ENCODE data around the gene ANKRD13C. TPM values are rescaled to one million over a fixed set of nuclear protein-coding genes. Genes with fewer than 3 reads are reported as not detected.

ANKRD13C gene
- total and polyA plus RNA-seq, 4 donors = 8.7 to 52.8 (median 13.7) TPM

DNA sequence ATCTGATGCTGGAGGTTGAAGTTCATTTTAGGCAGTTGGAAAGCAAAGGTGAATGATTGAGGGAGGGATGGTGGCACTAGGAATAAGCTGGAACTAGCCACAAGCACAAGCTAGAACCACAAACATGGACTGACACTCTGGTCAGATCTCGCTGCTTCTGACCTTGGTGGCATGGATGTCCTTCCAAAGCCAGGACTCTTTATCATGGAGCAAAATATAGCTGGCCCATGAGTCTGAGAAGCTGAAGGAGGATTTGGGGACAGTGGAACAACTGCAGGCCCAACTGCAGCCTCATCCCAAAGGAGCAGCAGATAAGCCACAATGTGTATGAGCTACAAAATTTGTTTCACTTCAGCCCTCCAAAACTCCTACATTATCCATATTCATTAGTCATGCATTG lies 97.9 kb downstream of the ANKRD13C start:
- Histone ChIP-seq H3K9me3 (ENCODE audit: control insufficient read depth in 4 of 4, insufficient read depth in 3 of 4, low read length in 3 of 4) (no peaks in the 10 kb centered on the region), H3K4me1 (ENCODE audit: control insufficient read depth in 5 of 5, insufficient read depth in 5 of 5, low read length in 5 of 5) (no peaks in the 10 kb centered on the region), H3K27me3 (ENCODE audit: control insufficient read depth in 3 of 3, insufficient read depth in 3 of 3, low read length in 2 of 3) (no peaks in the 10 kb centered on the region), H3K4me3 (no peak overlapping the region), H3K27ac (ENCODE audit: low read depth in 1 of 2, low read length in 1 of 2) (no peak overlapping the region), H3K9ac (ENCODE audit: insufficient read depth in 1 of 2, low read length in 2 of 2) (no peak overlapping the region), H3K36me3 (ENCODE audit: control insufficient read depth in 4 of 4, insufficient read depth in 4 of 4, low read length in 4 of 4) (peaks cover 2 to 6% (median 3%) of the 10 kb centered on the region in 4 donors)
- DNase-seq (no peak), ATAC-seq (ENCODE audit: insufficient read depth, low FRiP score) (no peak)
- 95% methylated on average over 1 of the region's 1 CpG for WGBS, 2 donors
- TF ChIP-seq, protein P1, sequence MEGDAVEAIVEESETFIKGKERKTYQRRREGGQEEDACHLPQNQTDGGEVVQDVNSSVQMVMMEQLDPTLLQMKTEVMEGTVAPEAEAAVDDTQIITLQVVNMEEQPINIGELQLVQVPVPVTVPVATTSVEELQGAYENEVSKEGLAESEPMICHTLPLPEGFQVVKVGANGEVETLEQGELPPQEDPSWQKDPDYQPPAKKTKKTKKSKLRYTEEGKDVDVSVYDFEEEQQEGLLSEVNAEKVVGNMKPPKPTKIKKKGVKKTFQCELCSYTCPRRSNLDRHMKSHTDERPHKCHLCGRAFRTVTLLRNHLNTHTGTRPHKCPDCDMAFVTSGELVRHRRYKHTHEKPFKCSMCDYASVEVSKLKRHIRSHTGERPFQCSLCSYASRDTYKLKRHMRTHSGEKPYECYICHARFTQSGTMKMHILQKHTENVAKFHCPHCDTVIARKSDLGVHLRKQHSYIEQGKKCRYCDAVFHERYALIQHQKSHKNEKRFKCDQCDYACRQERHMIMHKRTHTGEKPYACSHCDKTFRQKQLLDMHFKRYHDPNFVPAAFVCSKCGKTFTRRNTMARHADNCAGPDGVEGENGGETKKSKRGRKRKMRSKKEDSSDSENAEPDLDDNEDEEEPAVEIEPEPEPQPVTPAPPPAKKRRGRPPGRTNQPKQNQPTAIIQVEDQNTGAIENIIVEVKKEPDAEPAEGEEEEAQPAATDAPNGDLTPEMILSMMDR (IDR thresholded peaks at IDR 0.05; ENCODE audit: control extremely low read depth, extremely low read depth) = no peak

- no peak overlapping the region for H3K27ac ChIP-seq (ENCODE audit: low read depth in 1 of 2, low read length in 1 of 2)
- no peaks in the 10 kb centered on the region for H3K9me3 ChIP-seq (ENCODE audit: control insufficient read depth in 4 of 4, insufficient read depth in 3 of 4, low read length in 3 of 4)
- no peak for ATAC-seq (ENCODE audit: insufficient read depth, low FRiP score)
- TF ChIP-seq, protein P1 (IDR thresholded peaks at IDR 0.05; ENCODE audit: control extremely low read depth, extremely low read depth) = no peak
- H3K9ac ChIP-seq (ENCODE audit: insufficient read depth in 1 of 2, low read length in 2 of 2) = no peak overlapping the region
- no peaks in the 10 kb centered on the region for H3K27me3 ChIP-seq (ENCODE audit: control insufficient read depth in 3 of 3, insufficient read depth in 3 of 3, low read length in 2 of 3)
- no peak overlapping the region for H3K4me3 ChIP-seq
- DNase-seq = no peak
- WGBS, 2 donors = 85 to 91% methylated on average over 4 of the region's 4 CpGs
- H3K36me3 ChIP-seq (ENCODE audit: control insufficient read depth in 4 of 4, insufficient read depth in 4 of 4, low read length in 4 of 4) = peaks cover 7 to 68% (median 41%) of the 10 kb centered on the region in 4 donors
- H3K4me1 ChIP-seq (ENCODE audit: control insufficient read depth in 5 of 5, insufficient read depth in 5 of 5, low read length in 5 of 5) = no peaks in the 10 kb centered on the region
Observed at GRCh38 chr1:70248729-70249128, 105.8 kb downstream of the ANKRD13C start.

DNA sequence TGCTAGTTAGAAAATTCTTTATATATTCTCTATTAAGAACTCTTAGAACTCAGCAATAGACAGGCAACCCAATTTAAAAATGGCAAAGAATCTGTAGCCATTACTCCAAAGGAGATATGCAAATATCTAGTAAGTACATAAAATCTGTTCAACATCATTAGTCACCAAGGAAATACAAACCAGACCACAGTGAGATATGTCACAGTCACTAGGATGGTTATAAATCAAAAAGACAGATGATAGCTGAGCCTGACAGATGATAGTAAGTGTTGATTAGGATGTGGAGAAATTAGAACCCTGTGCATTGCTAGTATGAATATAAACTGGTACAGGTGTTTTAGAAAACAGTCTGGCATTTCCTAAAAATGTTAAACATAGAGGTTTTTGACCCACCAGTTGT lies 106.8 kb downstream of the ANKRD13C start:
- Histone ChIP-seq H3K27ac (ENCODE audit: low read depth in 1 of 2, low read length in 1 of 2) (no peak overlapping the region), H3K4me1 (ENCODE audit: control insufficient read depth in 5 of 5, insufficient read depth in 5 of 5, low read length in 5 of 5) (no peaks in the 10 kb centered on the region), H3K36me3 (ENCODE audit: control insufficient read depth in 4 of 4, insufficient read depth in 4 of 4, low read length in 4 of 4) (peaks cover 7 to 76% (median 43%) of the 10 kb centered on the region in 4 donors), H3K27me3 (ENCODE audit: control insufficient read depth in 3 of 3, insufficient read depth in 3 of 3, low read length in 2 of 3) (no peaks in the 10 kb centered on the region), H3K9me3 (ENCODE audit: control insufficient read depth in 4 of 4, insufficient read depth in 3 of 4, low read length in 3 of 4) (no peaks in the 10 kb centered on the region), H3K9ac (ENCODE audit: insufficient read depth in 1 of 2, low read length in 2 of 2) (no peak overlapping the region), H3K4me3 (no peak overlapping the region)
- TF ChIP-seq, protein P1 (IDR thresholded peaks at IDR 0.05; ENCODE audit: control extremely low read depth, extremely low read depth) = no peak
- no peak for DNase-seq
- ATAC-seq (ENCODE audit: insufficient read depth, low FRiP score) = no peak

- H3K9me3 ChIP-seq (ENCODE audit: control insufficient read depth in 4 of 4, insufficient read depth in 3 of 4, low read length in 3 of 4) = no peaks in the 10 kb centered on the region
- no peak for DNase-seq
- TF ChIP-seq, protein P1 (IDR thresholded peaks at IDR 0.05; ENCODE audit: control extremely low read depth, extremely low read depth) = no peak
- no peak overlapping the region for H3K4me3 ChIP-seq
- H3K36me3 ChIP-seq (ENCODE audit: control insufficient read depth in 4 of 4, insufficient read depth in 4 of 4, low read length in 4 of 4) = peaks cover 10 to 82% (median 46%) of the 10 kb centered on the region in 4 donors
- H3K27ac ChIP-seq (ENCODE audit: low read depth in 1 of 2, low read length in 1 of 2) = no peak overlapping the region
- no peak overlapping the region for H3K9ac ChIP-seq (ENCODE audit: insufficient read depth in 1 of 2, low read length in 2 of 2)
- no peaks in the 10 kb centered on the region for H3K4me1 ChIP-seq (ENCODE audit: control insufficient read depth in 5 of 5, insufficient read depth in 5 of 5, low read length in 5 of 5)
- no peak for ATAC-seq (ENCODE audit: insufficient read depth, low FRiP score)
- no peaks in the 10 kb centered on the region for H3K27me3 ChIP-seq (ENCODE audit: control insufficient read depth in 3 of 3, insufficient read depth in 3 of 3, low read length in 2 of 3)
Observed at GRCh38 chr1:70247122-70247521, 107.4 kb downstream of the ANKRD13C start.

Measured in lung (tissue), 12 donors.